ENCODE data around the gene TNFRSF17.

DNA sequence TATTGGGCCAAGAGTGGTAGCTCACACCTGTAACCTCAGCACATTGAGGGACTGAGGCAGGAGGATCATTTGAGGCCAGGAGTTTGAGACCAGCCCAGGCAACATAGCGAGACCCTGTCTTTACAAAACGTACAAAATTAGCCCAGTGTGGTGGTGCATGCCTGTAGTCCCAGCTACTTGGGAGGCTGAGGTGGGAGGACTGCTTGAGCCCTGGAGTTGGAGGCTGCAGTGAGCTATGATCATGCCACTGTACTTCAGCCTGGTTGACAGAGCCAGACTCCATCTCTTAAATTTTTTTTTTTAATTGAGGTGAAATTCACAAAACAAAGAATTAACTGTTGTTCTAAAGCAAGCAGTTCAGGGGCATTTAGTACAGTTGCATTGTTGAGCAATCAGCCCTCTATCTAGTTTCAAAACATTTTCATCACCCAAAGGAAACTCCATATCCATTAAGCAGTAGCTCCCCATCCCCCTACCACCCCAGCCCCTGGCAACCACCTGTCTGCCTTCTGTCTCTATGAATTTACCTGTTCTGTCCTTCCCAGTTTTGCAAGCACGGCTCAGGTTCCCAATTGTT, 27.1 kb downstream of the TNFRSF17 start:
- TF ChIP-seq, protein P1, sequence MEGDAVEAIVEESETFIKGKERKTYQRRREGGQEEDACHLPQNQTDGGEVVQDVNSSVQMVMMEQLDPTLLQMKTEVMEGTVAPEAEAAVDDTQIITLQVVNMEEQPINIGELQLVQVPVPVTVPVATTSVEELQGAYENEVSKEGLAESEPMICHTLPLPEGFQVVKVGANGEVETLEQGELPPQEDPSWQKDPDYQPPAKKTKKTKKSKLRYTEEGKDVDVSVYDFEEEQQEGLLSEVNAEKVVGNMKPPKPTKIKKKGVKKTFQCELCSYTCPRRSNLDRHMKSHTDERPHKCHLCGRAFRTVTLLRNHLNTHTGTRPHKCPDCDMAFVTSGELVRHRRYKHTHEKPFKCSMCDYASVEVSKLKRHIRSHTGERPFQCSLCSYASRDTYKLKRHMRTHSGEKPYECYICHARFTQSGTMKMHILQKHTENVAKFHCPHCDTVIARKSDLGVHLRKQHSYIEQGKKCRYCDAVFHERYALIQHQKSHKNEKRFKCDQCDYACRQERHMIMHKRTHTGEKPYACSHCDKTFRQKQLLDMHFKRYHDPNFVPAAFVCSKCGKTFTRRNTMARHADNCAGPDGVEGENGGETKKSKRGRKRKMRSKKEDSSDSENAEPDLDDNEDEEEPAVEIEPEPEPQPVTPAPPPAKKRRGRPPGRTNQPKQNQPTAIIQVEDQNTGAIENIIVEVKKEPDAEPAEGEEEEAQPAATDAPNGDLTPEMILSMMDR (IDR thresholded peaks at IDR 0.05), result no peak
- no peak for TF ChIP-seq CREM (CRISPR knock-in tag; IDR thresholded peaks at IDR 0.05)
- TF ChIP-seq, protein P2, sequence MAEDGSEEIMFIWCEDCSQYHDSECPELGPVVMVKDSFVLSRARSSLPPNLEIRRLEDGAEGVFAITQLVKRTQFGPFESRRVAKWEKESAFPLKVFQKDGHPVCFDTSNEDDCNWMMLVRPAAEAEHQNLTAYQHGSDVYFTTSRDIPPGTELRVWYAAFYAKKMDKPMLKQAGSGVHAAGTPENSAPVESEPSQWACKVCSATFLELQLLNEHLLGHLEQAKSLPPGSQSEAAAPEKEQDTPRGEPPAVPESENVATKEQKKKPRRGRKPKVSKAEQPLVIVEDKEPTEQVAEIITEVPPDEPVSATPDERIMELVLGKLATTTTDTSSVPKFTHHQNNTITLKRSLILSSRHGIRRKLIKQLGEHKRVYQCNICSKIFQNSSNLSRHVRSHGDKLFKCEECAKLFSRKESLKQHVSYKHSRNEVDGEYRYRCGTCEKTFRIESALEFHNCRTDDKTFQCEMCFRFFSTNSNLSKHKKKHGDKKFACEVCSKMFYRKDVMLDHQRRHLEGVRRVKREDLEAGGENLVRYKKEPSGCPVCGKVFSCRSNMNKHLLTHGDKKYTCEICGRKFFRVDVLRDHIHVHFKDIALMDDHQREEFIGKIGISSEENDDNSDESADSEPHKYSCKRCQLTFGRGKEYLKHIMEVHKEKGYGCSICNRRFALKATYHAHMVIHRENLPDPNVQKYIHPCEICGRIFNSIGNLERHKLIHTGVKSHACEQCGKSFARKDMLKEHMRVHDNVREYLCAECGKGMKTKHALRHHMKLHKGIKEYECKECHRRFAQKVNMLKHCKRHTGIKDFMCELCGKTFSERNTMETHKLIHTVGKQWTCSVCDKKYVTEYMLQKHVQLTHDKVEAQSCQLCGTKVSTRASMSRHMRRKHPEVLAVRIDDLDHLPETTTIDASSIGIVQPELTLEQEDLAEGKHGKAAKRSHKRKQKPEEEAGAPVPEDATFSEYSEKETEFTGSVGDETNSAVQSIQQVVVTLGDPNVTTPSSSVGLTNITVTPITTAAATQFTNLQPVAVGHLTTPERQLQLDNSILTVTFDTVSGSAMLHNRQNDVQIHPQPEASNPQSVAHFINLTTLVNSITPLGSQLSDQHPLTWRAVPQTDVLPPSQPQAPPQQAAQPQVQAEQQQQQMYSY (CRISPR knock-in tag; IDR thresholded peaks at IDR 0.05), result no peak
- no peak for TF ChIP-seq ZNF671 (CRISPR knock-in tag; IDR thresholded peaks at IDR 0.05)
- TF ChIP-seq GABPB1 (CRISPR knock-in tag; IDR thresholded peaks at IDR 0.05), result peak; percentile 68
- TF ChIP-seq, protein P3, sequence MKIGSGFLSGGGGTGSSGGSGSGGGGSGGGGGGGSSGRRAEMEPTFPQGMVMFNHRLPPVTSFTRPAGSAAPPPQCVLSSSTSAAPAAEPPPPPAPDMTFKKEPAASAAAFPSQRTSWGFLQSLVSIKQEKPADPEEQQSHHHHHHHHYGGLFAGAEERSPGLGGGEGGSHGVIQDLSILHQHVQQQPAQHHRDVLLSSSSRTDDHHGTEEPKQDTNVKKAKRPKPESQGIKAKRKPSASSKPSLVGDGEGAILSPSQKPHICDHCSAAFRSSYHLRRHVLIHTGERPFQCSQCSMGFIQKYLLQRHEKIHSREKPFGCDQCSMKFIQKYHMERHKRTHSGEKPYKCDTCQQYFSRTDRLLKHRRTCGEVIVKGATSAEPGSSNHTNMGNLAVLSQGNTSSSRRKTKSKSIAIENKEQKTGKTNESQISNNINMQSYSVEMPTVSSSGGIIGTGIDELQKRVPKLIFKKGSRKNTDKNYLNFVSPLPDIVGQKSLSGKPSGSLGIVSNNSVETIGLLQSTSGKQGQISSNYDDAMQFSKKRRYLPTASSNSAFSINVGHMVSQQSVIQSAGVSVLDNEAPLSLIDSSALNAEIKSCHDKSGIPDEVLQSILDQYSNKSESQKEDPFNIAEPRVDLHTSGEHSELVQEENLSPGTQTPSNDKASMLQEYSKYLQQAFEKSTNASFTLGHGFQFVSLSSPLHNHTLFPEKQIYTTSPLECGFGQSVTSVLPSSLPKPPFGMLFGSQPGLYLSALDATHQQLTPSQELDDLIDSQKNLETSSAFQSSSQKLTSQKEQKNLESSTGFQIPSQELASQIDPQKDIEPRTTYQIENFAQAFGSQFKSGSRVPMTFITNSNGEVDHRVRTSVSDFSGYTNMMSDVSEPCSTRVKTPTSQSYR (CRISPR knock-in tag; IDR thresholded peaks at IDR 0.05), result no peak
